Karpas-422 (cell line): ENCODE results near the gene PAPPA. TPM values are rescaled to one million over a fixed set of nuclear protein-coding genes. Genes with fewer than 3 reads are reported as not detected.

Source experiments
- DNase-seq: peaks from one replicate; pipeline ENCODE4 v3.0.0-alpha.2; 2015
- H2AFZ ChIP-seq: fragments of 200-600 bp; sonication (generic); 2 replicates; pipeline ENCODE4 v1.6.1; 2014; ENCODE audit warnings: antibody characterized with exemption, low read length, mixed read lengths
- H3K27ac ChIP-seq: fragments of 200-600 bp; sonication (generic); 2 replicates; pipeline ENCODE4 v1.5.1; 2014; ENCODE audit warnings: mild to moderate bottlenecking, low read length, moderate library complexity
- H3K27me3 ChIP-seq: fragments of 200-600 bp; sonication (generic); 2 replicates; pipeline ENCODE4 v1.6.1; 2014; ENCODE audit warnings: low read length, mixed read lengths
- H3K36me3 ChIP-seq: fragments of 200-600 bp; sonication (generic); 2 replicates; pipeline ENCODE4 v1.6.1; 2014; ENCODE audit warnings: low read length, mixed read lengths; ENCODE audit not compliant: insufficient read depth
- H3K4me1 ChIP-seq: fragments of 200-600 bp; sonication (generic); 2 replicates; pipeline ENCODE4 v1.6.1; 2014; ENCODE audit warnings: mild to moderate bottlenecking, low read length, mixed read lengths
- H3K4me2 ChIP-seq: fragments of 200-600 bp; sonication (generic); 2 replicates; pipeline ENCODE4 v1.6.1; 2014; ENCODE audit warnings: low read length, low read depth, mild to moderate bottlenecking; ENCODE audit not compliant: poor library complexity, severe bottlenecking
- H3K4me3 ChIP-seq: fragments of 200-600 bp; sonication (generic); 2 replicates; pipeline ENCODE4 v1.5.1; 2014; ENCODE audit warnings: mild to moderate bottlenecking, antibody characterized with exemption, low read length, mixed read lengths
- H3K79me2 ChIP-seq: fragments of 200-600 bp; sonication (generic); 2 replicates; pipeline ENCODE4 v1.6.1; 2014; ENCODE audit warnings: mild to moderate bottlenecking, low read length, mixed read lengths
- H3K9ac ChIP-seq: fragments of 200-600 bp; sonication (generic); 2 replicates; pipeline ENCODE4 v1.6.0; 2014; ENCODE audit warnings: low read length
- H3K9me2 ChIP-seq: fragments of 200-600 bp; sonication (generic), shearing (Covaris generic); replicated peaks from 2 replicates; pipeline ENCODE4 v1.6.0; 2014; ENCODE audit warnings: mild to moderate bottlenecking, low read length, moderate library complexity; ENCODE audit not compliant: insufficient read depth
- H3K9me3 ChIP-seq: fragments of 300-700, 200-600 bp; sonication (generic); 2 replicates; pipeline ENCODE4 v1.6.1; 2014; ENCODE audit warnings: low read length, mixed read lengths
- H4K20me1 ChIP-seq: fragments of 200-600 bp; sonication (generic); 2 replicates; pipeline ENCODE4 v1.6.1; 2014; ENCODE audit warnings: mild to moderate bottlenecking, antibody characterized with exemption, low read length, low read depth; ENCODE audit not compliant: insufficient read depth
- total RNA-seq: library from RNA; depleted of rRNA; stranded (reverse); fragments of >200 nt; shearing (Covaris generic); gene quantifications from 2 replicates; pipeline ENCODE4 v1.2.3, GENCODE V29; 2014; ENCODE audit warnings: low replicate concordance

Gene PAPPA
- total RNA-seq, 1 experiment from 2014 or later, result 0.30 TPM

DNA sequence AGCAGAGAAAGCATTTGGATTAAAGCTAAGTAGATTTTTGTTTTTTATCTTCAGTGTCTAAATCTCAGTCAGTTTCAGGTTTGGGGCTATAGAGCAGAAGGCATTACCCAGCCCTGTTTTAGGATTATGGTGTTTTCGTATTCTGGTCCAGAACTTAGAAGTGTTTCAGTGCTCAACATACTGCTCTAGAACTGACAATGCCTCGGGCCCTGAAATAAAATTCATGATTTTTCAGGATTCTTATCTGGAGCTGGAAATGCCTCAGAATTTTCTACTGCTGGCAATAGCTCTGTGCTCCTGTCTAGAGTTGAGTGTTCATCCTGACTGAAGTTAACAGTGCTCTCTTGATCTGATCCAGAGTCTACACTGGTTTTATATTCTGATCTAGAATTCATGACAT lies 163.9 kb downstream of the PAPPA start:
- Histone ChIP-seq H3K9ac (no peak overlapping the region), H3K27me3 (no peaks in the 10 kb centered on the region), H3K4me3 (no peak overlapping the region), H3K36me3 (no peaks in the 10 kb centered on the region), H3K27ac (no peak overlapping the region), H3K4me1 (no peaks in the 10 kb centered on the region), H3K9me3 (no peaks in the 10 kb centered on the region), H3K79me2 (no peaks in the 10 kb centered on the region), H4K20me1 (no peaks in the 10 kb centered on the region), H3K9me2 (no peaks in the 10 kb centered on the region), H3K4me2 (no peak overlapping the region), H2AFZ (no peak overlapping the region)
- no peak for DNase-seq

DNA sequence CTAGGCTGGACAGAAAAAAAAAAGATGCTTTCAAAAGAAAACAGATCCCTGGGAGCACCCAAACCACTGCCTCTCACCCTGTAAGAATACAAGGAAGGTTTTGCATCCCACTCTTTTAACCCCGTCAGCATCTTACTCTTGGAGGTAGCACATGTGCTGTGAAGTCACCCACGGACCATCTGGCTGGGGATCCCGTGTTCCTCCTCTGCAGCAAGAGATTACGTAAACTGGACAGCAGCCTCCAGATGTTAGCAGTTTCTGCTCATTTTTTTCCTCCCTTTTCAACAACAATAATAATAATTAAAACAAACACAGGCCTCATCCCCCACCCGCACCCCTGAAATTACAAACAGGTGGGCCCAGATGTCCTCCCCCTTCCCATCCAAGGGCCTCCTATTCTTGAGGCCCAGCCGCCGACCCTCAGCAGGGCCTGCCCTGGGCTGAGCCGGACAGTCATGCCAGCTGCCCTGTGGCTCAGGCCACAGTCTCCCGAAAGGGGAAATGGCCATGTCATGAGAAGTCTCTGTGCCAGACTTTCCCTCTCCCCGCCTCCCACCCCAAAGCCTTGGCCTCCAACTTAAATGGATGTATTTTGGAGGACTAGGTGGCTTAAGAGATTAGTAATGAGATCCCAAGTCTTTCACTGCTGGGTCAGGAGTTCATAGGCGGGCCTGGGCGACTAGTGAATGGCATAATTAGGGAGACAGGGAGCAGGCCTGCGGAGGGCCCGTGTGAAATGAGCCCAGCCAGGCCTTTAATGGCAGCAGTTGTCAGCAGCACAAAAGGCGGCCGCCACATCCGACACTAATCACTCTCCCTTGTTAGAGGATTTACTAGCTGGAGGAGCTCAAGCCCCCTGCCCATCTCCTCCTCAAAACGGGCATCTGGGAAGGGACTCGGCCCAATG lies 165.1 kb downstream of the PAPPA start:
- no peak overlapping the region for H2AFZ ChIP-seq
- H3K4me1 ChIP-seq, result no peaks in the 10 kb centered on the region
- H3K27me3 ChIP-seq, result no peaks in the 10 kb centered on the region
- no peaks in the 10 kb centered on the region for H3K9me2 ChIP-seq
- H4K20me1 ChIP-seq, result no peaks in the 10 kb centered on the region
- H3K9ac ChIP-seq, result no peak overlapping the region
- H3K4me3 ChIP-seq, result no peak overlapping the region
- H3K9me3 ChIP-seq, result no peaks in the 10 kb centered on the region
- DNase-seq, result no peak
- no peak overlapping the region for H3K4me2 ChIP-seq
- no peak overlapping the region for H3K27ac ChIP-seq
- no peaks in the 10 kb centered on the region for H3K79me2 ChIP-seq
- H3K36me3 ChIP-seq, result no peaks in the 10 kb centered on the region

DNA sequence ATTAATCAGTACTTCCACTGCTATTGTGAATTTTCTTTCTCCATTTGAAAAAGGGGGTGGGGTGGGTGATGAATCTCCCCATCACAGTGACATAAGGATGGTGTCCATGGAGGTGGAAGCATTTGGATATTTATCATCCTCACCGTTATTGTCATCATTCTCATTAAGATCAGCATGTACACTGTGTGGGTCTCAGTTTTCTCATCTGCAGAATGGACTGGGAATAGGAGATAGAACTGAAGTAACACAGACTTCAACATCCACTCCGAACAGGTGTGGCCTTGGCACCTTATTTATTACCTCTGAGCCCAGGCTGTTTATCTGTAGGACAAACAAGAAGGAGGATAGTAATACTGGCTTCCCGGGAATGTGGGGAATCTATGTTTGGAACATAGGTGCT lies 165.9 kb downstream of the PAPPA start:
- no peak overlapping the region for H3K4me3 ChIP-seq
- H2AFZ ChIP-seq, result no peak overlapping the region
- no peaks in the 10 kb centered on the region for H3K4me1 ChIP-seq
- no peak for DNase-seq
- H3K36me3 ChIP-seq, result no peaks in the 10 kb centered on the region
- H3K9ac ChIP-seq, result no peak overlapping the region
- H3K9me2 ChIP-seq, result no peaks in the 10 kb centered on the region
- H3K27me3 ChIP-seq, result no peaks in the 10 kb centered on the region
- H4K20me1 ChIP-seq, result no peaks in the 10 kb centered on the region
- H3K9me3 ChIP-seq, result no peaks in the 10 kb centered on the region
- H3K27ac ChIP-seq, result no peak overlapping the region
- no peak overlapping the region for H3K4me2 ChIP-seq
- no peaks in the 10 kb centered on the region for H3K79me2 ChIP-seq

DNA sequence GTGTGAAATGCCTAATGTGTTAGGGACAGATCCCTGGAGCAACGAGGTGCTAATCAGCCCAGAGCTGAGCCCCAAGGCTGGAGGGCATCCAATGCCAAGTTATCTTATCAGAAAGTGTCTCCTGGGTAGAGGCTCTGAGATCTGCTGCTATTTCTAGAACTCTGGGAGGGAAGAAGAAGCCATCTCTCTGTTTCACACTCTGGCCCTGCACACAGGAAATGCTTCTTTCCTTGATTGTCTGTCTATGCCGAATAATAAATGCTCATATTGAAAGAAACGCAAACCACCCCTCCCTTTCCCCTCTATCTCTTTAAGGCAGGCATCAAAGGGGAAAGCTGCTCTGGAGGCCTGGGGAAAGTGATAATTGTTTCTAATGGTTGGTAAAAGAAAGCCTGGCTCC lies 166.7 kb downstream of the PAPPA start:
- no peaks in the 10 kb centered on the region for H3K36me3 ChIP-seq
- no peaks in the 10 kb centered on the region for H3K9me3 ChIP-seq
- H3K9ac ChIP-seq, result no peak overlapping the region
- no peak overlapping the region for H2AFZ ChIP-seq
- no peaks in the 10 kb centered on the region for H3K79me2 ChIP-seq
- no peak overlapping the region for H3K4me2 ChIP-seq
- no peaks in the 10 kb centered on the region for H3K27me3 ChIP-seq
- H3K27ac ChIP-seq, result no peak overlapping the region
- no peaks in the 10 kb centered on the region for H4K20me1 ChIP-seq
- H3K4me3 ChIP-seq, result no peak overlapping the region
- no peaks in the 10 kb centered on the region for H3K9me2 ChIP-seq
- no peaks in the 10 kb centered on the region for H3K4me1 ChIP-seq
- no peak for DNase-seq

DNA sequence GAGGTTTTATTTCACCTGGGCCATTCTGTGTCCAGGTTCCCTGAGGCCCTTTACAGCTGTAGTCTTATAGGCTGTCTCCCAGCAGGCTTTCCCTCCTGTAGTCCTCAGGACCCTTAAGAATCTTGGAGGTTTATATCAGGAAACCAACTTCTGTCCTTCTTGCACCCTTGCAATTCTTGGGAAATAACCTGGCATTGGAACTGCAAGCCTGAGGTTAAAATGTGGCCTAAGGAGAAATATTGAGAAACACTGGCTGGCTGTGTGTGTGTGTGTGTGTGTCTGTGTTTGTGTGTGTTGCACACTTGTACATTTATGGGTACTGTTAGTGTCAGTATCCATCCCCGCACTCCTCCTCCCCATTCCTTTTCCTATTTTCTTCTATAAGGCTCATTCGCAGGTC lies 168.9 kb downstream of the PAPPA start:
- Histone ChIP-seq H3K27me3 (no peaks in the 10 kb centered on the region), H3K4me2 (no peak overlapping the region), H3K9me2 (no peaks in the 10 kb centered on the region), H3K9ac (no peak overlapping the region), H3K9me3 (no peaks in the 10 kb centered on the region), H3K4me1 (no peaks in the 10 kb centered on the region), H3K36me3 (no peaks in the 10 kb centered on the region), H3K79me2 (no peaks in the 10 kb centered on the region), H2AFZ (no peak overlapping the region), H4K20me1 (no peaks in the 10 kb centered on the region), H3K27ac (no peak overlapping the region), H3K4me3 (no peak overlapping the region)
- no peak for DNase-seq

DNA sequence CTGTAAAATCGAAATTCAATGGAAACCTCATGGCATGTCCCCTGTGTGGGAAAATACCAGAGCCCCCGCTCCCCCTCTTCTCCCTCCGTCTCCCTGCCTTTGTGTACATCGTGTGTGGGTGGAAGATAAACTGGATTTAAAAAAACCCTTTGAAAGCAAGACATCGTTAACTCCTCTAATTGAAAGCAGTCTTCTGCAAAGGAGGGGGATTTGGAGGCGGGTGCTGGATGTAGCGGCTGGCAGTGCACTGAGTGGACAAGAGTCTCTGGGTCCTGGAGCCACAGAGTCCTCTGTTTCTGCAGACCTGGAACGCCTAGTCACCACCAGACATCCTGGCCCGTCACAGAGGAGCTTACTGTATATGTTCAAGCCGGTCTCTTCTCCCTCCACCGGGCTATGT lies 169.4 kb downstream of the PAPPA start:
- no peaks in the 10 kb centered on the region for H3K9me2 ChIP-seq
- H3K4me3 ChIP-seq, result no peak overlapping the region
- H3K27ac ChIP-seq, result no peak overlapping the region
- no peaks in the 10 kb centered on the region for H3K9me3 ChIP-seq
- H3K9ac ChIP-seq, result no peak overlapping the region
- no peak overlapping the region for H2AFZ ChIP-seq
- no peaks in the 10 kb centered on the region for H3K4me1 ChIP-seq
- H3K27me3 ChIP-seq, result no peaks in the 10 kb centered on the region
- no peaks in the 10 kb centered on the region for H3K36me3 ChIP-seq
- H3K79me2 ChIP-seq, result no peaks in the 10 kb centered on the region
- H4K20me1 ChIP-seq, result no peaks in the 10 kb centered on the region
- H3K4me2 ChIP-seq, result no peak overlapping the region
- no peak for DNase-seq

DNA sequence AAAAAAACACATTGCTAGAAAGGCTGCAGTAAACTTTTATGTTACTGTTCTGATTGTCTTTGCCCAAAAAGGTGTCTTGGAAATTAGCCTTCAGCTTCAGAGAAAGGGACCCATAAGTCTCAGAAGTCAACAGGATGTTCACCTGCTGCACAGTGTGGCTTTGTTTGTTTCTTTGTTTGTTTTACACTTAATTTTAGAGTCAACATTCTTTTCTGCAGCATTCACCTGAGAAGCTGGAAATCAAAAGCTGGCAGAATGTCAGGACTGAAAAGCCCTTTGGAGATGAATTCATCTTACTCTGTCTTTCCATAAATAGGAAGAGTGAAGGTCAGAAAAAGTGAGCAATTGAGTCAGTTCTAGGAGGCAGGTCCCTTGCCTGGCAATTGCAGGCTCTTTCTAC lies 170.0 kb downstream of the PAPPA start:
- no peaks in the 10 kb centered on the region for H3K79me2 ChIP-seq
- no peak overlapping the region for H3K4me2 ChIP-seq

DNA sequence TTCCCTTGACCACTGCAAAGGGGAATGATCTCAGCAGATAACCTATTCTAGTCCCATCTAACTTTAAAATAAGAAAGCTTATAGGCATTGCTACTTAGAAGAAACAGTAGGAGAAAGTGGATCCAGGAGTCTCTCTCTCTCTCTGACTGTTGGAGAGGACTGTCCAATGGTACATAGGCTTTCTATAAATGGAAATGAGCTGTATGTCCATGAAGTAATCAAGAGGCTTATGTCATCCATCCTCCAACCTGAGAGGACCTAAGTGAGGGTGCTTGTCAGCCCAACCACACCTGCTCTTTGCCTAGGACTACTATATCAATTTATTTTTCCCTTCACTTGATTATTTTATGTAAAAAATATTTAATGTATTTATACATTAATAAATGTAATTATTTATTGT lies 172.3 kb downstream of the PAPPA start:
- Histone ChIP-seq H3K9me3 (no peaks in the 10 kb centered on the region), H3K9me2 (no peaks in the 10 kb centered on the region), H3K79me2 (no peaks in the 10 kb centered on the region), H3K4me2 (no peak overlapping the region), H3K36me3 (no peaks in the 10 kb centered on the region), H3K27me3 (no peaks in the 10 kb centered on the region), H2AFZ (no peak overlapping the region), H3K9ac (no peak overlapping the region), H4K20me1 (no peaks in the 10 kb centered on the region), H3K4me1 (no peaks in the 10 kb centered on the region), H3K27ac (no peak overlapping the region), H3K4me3 (no peak overlapping the region)
- no peak for DNase-seq

More for the DNA sequence above, 170.0 kb downstream of the PAPPA start:
- Histone ChIP-seq H2AFZ (no peak overlapping the region), H3K27me3 (no peaks in the 10 kb centered on the region), H3K9ac (no peak overlapping the region), H4K20me1 (no peaks in the 10 kb centered on the region), H3K27ac (no peak overlapping the region), H3K4me3 (no peak overlapping the region), H3K36me3 (no peaks in the 10 kb centered on the region), H3K4me1 (no peaks in the 10 kb centered on the region), H3K9me3 (no peaks in the 10 kb centered on the region), H3K9me2 (no peaks in the 10 kb centered on the region)
- no peak for DNase-seq
